Measurements from ENCODE around the gene KCNA4.
A peak's percentile ranks its signal among the peaks of the same experiment; 100 is the strongest.
"Not testable (repeated sequence)": the region's sequence is repeated elsewhere in the genome, so short reads cannot be mapped to it uniquely, and the experiment has no call there.

The KCNA4 gene

GRCh38 chr11:30016588-30017363 lies at the start of gene KCNA4:
KCNA4 (minus strand) TSS chr11:30017030; CDS start chr11:30012678, 4,352 bp downstream.
- peak; percentile 82 for DNase-seq

DNA sequence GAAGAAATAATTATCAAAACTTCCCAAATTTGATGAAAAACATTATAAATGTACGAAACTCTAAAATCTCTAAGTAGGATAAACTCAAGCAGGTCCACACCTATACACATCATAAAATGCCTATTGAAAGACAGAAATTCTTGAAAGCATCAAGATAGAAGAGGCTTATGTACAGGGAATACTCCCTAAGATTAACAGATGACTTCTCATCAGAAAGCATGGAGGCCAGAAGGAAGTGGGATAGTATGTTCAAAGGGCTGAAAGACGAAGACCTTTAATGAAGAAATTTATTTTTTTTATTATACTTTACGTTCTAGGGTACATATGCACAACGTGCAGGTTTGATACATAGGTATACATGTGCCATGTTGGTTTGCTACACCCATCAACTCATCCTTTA lies 45.3 kb upstream of the KCNA4 start:
- no peak for DNase-seq

DNA sequence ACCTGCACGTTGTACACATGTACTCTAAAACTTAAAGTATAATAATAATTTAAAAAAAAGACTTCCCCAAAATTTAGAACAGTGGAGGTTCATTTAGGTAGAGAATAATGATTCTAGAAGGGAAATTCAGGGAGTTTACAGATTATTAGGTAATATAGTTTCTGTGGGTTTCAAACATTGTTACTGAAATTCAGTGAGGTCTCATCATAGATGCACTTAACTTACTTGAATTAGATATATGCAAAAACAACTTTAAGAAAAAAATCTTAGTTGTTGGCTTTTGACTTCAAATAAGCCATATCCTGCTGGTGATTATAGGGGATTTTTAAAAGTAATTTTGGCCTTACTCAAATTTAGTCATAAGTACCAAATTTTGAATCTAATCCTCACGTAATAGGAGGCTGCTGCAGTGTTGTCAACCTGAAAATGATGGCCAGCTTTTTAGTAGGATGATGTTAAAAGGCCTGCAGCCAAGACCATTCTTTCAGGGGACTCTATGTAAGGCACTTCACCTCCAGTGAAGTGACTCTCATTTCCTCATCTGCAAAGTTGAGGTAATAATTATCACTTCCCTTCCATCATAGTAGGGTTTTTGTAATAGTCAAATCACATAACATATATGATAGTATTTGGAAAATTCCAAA lies 42.5 kb upstream of the KCNA4 start:
- no peak for DNase-seq

DNA sequence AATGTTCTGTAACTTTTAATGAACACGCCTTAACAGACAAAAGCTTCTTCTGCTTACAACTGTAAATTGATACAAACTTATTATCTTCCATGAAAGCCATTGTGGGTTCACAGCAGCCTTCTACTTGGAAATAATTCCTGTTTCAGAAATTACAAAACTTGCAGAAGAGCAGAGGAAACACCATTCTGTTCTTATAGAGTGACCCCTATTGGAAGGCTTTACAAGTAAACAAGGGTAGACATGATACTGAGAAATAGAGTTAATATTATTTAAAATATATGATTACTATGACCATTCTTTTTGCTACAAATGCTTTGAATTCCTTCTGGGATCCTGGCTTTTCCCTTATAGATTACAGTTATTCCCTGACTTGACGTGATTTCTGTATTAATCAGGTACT lies 32.4 kb upstream of the KCNA4 start:
- no peak for DNase-seq

GRCh38 chr11:30046578-30046945 lies 29.7 kb upstream of the KCNA4 start:
- DNase-seq: no peak

- DNase-seq: no peak
Observed at GRCh38 chr11:30045921-30046577, 29.2 kb upstream of the KCNA4 start.

- DNase-seq: no peak
Observed at GRCh38 chr11:30045144-30045543, 28.3 kb upstream of the KCNA4 start.

DNA sequence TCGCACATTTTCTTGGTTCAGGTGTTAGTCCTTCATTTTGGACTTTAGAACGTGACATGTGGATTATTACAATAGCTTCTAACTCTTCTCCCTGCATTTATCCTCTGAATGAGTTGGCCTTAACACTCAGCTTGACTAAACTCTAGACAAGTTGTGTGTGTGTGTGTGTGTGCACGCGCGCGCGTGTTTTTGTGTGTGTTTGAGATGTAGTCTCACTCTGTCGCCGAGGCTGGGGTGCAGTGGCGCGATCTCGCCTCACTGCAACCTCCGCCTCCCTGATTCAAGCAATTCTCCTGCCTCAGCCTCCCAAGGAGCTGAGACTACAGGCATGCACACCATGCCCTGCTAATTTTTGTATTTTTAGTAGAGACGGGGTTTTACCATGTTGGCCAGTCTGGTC lies 24.3 kb upstream of the KCNA4 start:
- no peak for DNase-seq

DNA sequence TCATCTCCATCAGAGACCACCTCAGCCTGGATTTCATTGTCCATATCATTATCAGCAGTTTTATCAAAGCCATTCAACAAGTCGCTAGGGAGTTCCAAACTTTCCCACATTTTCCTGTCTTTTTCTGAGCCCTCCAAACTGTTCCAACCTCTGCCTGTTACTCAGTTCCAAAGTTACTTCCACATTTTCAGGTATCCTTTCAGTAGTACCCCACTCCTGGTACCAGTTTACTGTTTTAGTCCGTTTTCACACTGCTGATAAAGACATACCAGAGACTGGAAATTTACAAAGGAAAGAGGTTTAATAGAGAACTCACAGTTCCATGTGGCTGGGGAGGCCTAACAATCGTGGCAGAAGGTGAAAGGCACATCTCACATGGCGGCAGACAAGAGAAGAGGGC lies 17.9 kb upstream of the KCNA4 start:
- DNase-seq: not testable (repeated sequence)

- not testable (repeated sequence) for DNase-seq
Observed at GRCh38 chr11:30034166-30034565, 17.3 kb upstream of the KCNA4 start.

- no peak for DNase-seq
Observed at GRCh38 chr11:30025396-30026139, 8.7 kb upstream of the KCNA4 start.

GRCh38 chr11:30023074-30023473 lies 6.2 kb upstream of the KCNA4 start:
- no peak for DNase-seq

GRCh38 chr11:30019481-30019880 lies 2.7 kb upstream of the KCNA4 start:
- no peak for DNase-seq

DNA sequence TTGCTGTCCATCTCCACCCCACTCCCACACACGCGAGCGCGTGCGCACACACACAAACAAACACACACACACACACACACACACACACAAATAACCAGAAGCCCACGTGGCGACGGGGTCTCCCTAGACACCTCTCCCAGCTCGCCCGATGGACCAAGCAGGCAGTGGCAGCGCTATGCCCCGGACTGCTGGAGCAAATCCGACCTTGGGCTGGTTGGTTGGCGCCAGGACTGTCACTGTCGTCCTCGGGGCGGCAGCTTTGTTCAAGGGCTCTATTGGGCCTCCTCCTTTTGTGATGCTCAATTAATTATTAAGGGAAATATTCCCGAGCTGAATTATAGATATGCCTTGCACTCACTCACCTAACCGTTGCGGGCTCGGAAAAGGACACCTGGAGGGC lies 1.7 kb upstream of the KCNA4 start:
- DNase-seq: no peak

- no peak for DNase-seq
Observed at GRCh38 chr11:30017445-30017895, 640 bp upstream of the KCNA4 start.

DNA sequence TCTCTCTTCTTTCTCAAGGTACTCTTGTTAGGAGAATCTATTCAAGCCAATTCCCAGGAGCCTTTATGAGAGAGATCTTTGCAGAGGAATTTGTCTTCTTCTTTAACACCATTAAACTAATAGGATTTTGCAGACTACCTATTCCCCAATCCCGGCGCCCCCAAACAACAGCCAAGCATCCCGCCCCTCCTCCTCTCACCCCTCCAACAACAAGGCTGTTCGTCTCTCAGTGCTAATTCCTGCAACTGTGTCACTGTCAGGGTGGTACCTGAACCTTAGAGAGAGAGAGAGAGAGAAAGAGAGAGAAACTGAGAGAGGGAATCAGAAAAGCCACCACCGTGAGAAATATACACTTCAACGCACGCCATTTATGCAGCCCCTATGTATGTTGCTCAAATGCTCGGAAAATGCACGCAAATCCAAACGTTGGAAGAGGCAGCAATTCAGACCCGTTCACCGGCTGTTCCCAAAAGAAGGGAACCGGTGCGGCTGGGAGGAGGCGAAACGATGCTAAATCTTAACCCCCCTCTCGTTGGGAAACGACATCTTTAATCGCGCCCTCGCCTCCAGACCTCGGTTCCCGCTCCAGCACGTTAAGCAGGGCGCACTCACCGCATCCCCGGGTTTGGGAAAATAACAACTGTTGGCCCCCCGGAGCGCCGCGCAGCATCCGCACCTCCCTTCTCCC lies 961 bp downstream of the KCNA4 start:
- peak; percentile 90 for DNase-seq

- no peak for DNase-seq
Observed at GRCh38 chr11:30012346-30012745, 4.5 kb downstream of the KCNA4 start.

- no peak for DNase-seq
Observed at GRCh38 chr11:30009060-30009459, 7.8 kb downstream of the KCNA4 start.

DNA sequence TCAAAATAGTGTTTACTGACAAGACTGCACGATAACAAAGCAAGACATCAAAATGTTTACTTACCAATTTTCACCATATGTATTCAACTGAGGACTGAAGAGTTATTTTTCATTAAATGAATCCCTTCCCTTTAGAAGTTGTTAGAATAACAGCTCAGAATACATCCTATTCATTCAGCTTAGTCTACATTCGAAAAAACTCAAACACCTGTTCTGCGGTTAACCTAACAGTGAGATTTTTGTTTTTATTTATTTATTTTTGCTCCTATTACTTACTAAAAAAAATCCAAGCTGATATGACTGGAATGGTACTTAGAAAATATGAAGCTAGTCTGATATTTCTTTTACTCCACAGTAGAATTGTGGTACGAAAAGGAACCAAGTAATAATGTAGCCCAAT lies 10.0 kb downstream of the KCNA4 start:
- DNase-seq: no peak

DNA sequence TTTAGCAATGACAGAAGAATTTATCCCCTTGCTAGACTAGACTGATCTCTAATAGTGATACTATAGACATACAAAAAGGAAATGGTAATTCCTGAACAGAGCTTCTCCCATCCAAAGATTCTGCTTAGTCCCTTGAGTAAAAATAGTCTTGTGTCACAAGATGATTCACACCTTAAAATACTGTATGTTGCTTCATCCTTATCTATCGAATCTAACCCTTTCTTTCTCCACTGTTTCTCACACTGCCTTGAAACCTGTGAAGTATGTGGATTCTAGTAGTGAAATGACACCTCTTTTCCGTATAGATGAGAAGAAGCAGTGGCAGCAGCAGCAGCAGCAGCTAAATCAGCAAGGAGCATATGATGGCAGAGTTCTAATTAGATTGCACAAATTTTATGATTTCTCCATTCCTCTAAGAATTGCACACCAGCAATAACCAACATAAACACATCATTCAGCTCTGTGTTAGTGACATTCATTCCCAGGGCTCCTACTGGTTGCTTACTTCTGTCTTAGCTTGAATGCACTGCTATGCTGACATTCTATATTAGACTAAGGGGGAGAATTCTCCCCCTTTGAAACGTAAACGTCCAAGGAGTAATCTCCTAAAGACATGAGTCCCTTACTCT lies 14.6 kb downstream of the KCNA4 start:
- DNase-seq: peak; percentile 13

DNA sequence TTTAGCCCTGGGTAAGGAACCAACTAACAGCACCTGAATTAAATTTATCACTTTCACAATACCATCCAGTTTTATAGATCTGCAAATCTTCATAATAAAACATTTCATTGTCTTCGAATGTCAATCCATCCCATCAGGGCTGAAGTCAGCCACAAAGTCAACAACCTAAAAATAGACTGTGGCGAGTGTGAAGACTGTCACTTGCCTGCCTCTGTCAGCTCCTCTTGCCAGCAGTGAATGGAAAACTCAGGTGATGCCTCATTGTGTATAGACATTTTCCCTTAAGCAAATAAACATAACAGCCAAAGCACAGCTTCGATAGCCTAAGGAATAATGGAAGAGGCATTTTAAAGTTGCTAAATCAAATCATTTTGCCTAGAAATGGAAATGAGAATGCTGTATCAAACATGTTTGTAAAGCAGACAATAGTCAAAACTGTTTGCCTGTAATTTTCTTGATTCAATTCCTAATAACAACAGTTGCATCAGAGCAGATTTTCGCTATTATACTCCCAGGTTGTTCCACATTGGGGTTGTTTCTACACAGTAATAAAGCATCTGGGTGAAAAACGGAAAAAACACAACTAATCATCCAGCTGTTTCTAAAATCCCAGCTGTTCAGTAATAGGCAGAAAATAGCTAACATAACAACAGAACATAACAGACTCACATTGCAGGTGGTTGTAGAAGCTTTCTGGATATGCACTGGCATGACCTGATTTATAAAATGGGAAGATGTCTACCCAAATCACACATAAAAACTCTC lies 15.7 kb downstream of the KCNA4 start:
- DNase-seq: no peak

Measured in NCI-H82 (cell line).